GM18951 (cell line): ENCODE data around the gene YTHDC2.

Source experiments
- POLR2A ChIP-seq: IDR thresholded peaks from 4 replicates; pipeline ENCODE4 v1.6.1; 2011; ENCODE audit warnings: mild to moderate bottlenecking; ENCODE audit not compliant: insufficient read length, insufficient read depth; ENCODE audit errors: extremely low read depth
- in situ Hi-C: fragments of 300-500 bp; cut with MboI; formaldehyde crosslinking; loops from one replicate; pipeline ENCODE4 v1.12.0; 2022; ENCODE audit warnings: low sequenced_read_pairs, mixed read lengths, inconsistent platforms; ENCODE audit not compliant: unreplicated experiment

The YTHDC2 gene

DNA sequence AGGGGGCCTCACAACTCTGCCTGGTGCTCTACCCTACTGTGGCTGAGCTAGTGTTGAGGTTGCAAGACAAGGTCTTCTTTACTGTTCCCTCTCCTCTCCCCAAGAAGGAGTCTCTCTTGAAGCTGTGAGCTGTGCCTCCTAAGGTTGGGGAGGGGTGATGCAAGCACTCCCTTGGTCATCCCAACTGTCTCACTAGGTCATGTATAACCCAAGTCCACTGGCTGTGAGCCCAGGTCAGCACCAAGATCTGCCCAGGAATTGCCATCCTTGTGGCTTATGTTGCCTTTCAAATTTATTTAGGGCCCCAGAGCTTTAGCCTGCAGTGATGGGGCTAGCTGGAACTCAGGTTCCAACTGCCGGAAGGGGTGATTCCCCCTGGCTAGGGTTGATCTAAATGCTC, 10.3 kb upstream of the YTHDC2 start:
- in situ Hi-C loops = loop anchor here (25.0 kb wide), 1 partner anchor 491 kb away; no protein-coding TSS in a partner anchor
- no peak for TF ChIP-seq POLR2A

GRCh38 chr5:113505181-113505580, 8.3 kb upstream of the YTHDC2 start:
- no peak for TF ChIP-seq POLR2A
- in situ Hi-C loops = loop anchor here (25.0 kb wide), 1 partner anchor 493 kb away; no protein-coding TSS in a partner anchor

DNA sequence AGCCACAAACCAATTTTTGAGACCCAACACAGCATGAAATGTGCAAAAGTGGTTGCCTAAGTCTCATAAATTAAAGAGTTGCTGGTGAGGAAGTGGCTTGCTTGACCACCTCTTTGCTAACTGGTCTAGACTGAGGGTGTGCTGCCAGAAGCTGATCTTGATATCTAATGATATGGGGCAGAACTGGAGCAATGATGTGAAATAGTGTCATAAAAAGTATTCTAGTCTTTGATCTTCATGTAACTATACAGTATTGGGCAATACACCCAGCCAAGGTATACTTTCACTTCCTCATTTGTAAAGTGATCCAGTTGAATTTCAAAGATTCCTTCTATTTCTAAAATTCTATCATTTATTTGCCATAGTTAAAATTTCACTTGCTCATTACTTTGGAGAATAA, 5.9 kb upstream of the YTHDC2 start:
- no peak for TF ChIP-seq POLR2A
- in situ Hi-C loops = loop anchor here (25.0 kb wide), 1 partner anchor 495 kb away; no protein-coding TSS in a partner anchor

DNA sequence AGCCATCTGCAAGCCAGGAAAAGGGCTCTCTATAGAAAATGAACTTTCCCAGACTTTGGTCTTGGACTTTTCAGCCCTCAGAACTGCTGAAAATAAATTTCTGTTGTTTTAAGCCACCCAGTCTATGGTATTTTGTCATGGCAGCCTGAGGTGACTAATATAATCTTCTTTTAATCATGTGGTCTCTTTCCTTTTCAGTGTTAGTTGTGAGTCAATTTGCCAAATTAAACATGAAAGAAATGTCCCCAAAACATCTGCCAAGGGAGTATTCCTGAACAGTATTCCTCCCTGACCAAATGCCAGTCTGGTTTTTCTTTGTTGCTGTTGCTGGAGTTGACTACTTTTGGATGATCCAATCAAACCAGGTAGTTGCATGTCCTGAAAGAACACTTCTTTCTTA, 4.7 kb upstream of the YTHDC2 start:
- in situ Hi-C loops = loop anchor here (25.0 kb wide), 1 partner anchor 496 kb away; no protein-coding TSS in a partner anchor
- TF ChIP-seq POLR2A = no peak

DNA sequence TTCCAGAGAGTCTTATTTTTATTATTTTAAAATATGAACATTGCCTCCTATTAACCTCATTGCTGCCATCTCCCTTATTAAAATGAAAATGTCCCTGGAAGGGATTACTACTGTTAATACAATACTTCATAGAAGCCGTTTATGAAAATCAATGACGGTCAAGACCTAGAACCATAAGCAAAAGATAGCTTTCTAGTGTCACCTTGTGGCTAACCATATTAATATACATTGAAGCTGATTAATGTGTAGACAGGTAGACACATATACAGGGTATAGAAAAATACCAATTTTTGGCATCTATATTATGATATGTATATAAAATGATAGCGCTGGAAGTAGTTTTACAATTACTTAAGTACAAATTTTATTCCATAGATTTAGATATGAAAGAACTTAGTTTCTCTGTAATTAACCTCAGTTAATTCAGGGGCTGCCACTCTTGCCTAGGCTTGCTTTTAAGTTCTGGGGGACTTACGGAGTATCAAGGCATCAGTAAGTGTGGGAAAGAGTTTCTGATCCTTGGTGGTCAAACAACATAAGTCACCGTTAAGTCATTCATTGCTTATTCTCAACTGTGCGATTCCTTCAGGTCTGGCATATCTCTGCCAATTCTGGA, 2.5 kb upstream of the YTHDC2 start:
- in situ Hi-C loops = loop anchor here (25.0 kb wide), 1 partner anchor 499 kb away; no protein-coding TSS in a partner anchor
- no peak for TF ChIP-seq POLR2A

- in situ Hi-C loops = loop anchor here (25.0 kb wide), 1 partner anchor 500 kb away; no protein-coding TSS in a partner anchor
Observed at GRCh38 chr5:113512341-113512740, 1.2 kb upstream of the YTHDC2 start.

GRCh38 chr5:113514289-113514635, 768 bp downstream of the YTHDC2 start:
- TF ChIP-seq POLR2A = no peak
- in situ Hi-C loops = loop anchor here (25.0 kb wide), 1 partner anchor 502 kb away; no protein-coding TSS in a partner anchor

More at GRCh38 chr5:113512341-113512740, 1.2 kb upstream of the YTHDC2 start:
- no peak for TF ChIP-seq POLR2A

DNA sequence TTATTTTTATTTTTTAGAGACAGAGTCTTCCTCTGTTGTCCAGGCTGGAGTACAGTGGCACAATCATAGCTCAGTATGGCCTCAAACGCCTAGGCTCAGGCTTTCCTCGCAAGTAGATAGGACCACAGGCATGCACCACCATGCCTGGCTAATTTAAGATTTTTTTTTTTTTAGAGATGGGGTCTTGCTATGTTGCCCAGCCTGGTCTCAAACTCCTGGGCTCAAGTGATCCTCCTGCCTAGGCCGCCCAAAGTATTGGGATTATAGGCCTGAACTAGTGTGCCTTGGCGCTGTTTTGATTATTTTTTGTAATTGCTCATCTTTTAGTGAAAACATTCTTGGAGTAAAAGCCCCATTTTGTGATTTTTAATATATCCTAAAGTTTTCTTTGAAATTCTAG, 5.4 kb downstream of the YTHDC2 start:
- TF ChIP-seq POLR2A = no peak
- in situ Hi-C loops = loop anchor here (25.0 kb wide), 1 partner anchor 507 kb away; no protein-coding TSS in a partner anchor

DNA sequence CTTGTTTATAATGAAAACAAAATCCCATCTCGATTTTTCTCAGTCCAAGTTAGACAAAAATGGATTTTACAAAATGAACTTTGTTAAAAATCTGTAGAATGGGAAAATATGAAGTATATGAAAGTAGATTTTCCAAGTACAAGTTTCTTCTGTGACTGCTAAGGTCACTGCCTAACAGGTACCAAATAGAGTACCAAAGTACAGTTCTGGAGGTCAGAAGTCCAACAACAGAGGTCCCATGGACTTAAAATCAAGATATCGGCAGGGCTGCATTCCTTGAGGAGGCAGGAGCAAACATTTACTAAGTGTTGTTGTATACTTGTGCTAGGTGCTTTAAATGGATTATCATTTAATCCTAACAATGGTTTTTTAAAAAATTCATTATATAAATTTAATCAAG, 5.9 kb downstream of the YTHDC2 start:
- in situ Hi-C loops = loop anchor here (25.0 kb wide), 1 partner anchor 507 kb away; no protein-coding TSS in a partner anchor
- TF ChIP-seq POLR2A = no peak

- in situ Hi-C loops = loop anchor here (25.0 kb wide), 1 partner anchor 508 kb away; no protein-coding TSS in a partner anchor
- TF ChIP-seq POLR2A = no peak
Observed at GRCh38 chr5:113520429-113520828, 6.9 kb downstream of the YTHDC2 start.

- no peak for TF ChIP-seq POLR2A
- in situ Hi-C loops = loop anchor here (25.0 kb wide), 1 partner anchor 509 kb away; no protein-coding TSS in a partner anchor
Observed at GRCh38 chr5:113520899-113521298, 7.4 kb downstream of the YTHDC2 start.

GRCh38 chr5:113523168-113523567, 9.7 kb downstream of the YTHDC2 start:
- in situ Hi-C loops = loop anchor here (25.0 kb wide), 1 partner anchor 511 kb away; no protein-coding TSS in a partner anchor

DNA sequence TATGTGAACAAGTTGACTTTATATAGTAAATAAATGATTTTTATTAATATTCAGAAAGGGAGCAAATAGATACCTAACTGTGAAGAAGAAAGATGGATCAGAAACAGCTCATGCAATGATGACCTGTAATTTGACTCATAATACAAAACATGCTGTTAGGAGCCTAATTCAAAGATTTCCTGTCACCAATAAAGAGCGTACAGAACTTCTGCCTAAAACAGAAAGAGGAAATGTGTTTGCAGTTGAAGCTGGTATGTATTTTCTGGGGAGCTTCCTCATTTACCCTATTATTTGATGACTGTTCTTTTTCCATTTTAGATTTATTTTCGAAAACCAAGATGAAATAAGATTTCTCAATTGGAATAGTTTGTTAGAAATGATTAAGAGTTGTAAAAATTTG, 11.4 kb downstream of the YTHDC2 start:
- TF ChIP-seq POLR2A = no peak
- in situ Hi-C loops = loop anchor here (25.0 kb wide), 1 partner anchor 513 kb away; no protein-coding TSS in a partner anchor

More at GRCh38 chr5:113523168-113523567, 9.7 kb downstream of the YTHDC2 start:
- no peak for TF ChIP-seq POLR2A

DNA sequence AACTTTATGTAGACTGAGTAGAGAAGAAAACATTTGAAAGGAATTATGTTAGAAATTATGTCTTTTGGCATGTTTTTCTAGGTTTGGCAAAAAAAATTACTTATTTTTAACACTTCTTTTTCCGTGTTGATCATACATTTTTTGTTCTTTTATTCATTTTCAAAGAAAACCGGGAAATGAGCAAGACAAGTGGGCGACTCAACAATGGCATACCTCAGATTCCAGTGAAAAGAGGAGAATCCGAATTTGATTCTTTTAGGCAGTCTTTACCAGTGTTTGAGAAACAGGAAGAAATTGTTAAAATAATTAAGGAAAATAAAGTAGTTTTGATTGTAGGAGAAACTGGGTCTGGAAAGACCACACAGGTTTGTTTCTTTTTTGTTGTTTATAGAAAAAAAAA, 12.9 kb downstream of the YTHDC2 start:
- in situ Hi-C loops = no loop called here
- TF ChIP-seq POLR2A = no peak
